ENCODE data around the gene SIPA1L3.

SIPA1L3 gene

GRCh38 chr19:38018694-38019395, 111.8 kb downstream of the SIPA1L3 start:
- no peak overlapping the region for H3K4me3 ChIP-seq (ENCODE audit: insufficient read length, low read depth)
- H3K4me1 ChIP-seq (ENCODE audit: insufficient read depth, insufficient read length): no peaks in the 10 kb centered on the region
- H3K9me3 ChIP-seq (ENCODE audit: insufficient read depth, low read length): no peaks in the 10 kb centered on the region
- no peak for TF ChIP-seq YY1 (IDR thresholded peaks at IDR 0.05; ENCODE audit: insufficient read depth, insufficient read length)
- TF ChIP-seq SUZ12 (IDR thresholded peaks at IDR 0.05; ENCODE audit: extremely low read depth, insufficient read depth, insufficient read length): no peak
- no peak for TF ChIP-seq ZNF274 (IDR thresholded peaks at IDR 0.05; ENCODE audit: low read depth, low read length)
- no peaks in the 10 kb centered on the region for H3K27me3 ChIP-seq (ENCODE audit: insufficient read depth, insufficient read length)
- no peak overlapping the region for H3K9ac ChIP-seq (ENCODE audit: insufficient read length, low read depth)
- no peak for DNase-seq (ENCODE audit: low read depth, low spot score)
- H3K36me3 ChIP-seq (ENCODE audit: insufficient read depth, insufficient read length, low read length): no peaks in the 10 kb centered on the region

DNA sequence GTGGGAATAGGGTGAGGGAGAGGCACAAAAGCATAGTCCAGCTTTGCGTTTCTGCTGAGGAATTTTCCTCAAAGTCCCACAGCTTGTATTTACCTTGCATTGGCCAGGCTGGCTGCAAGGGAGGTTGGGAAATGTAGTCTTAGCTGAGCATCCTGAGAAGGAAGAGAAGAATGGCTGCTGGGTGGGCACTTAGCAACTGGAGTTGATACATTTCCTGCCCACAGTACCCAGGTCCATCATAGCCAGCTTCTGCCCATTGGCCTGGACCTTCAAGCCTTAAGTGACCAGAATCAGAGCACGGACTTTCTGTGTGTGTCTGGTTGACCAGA, 112.4 kb downstream of the SIPA1L3 start:
- H3K4me3 ChIP-seq (ENCODE audit: insufficient read length, low read depth): no peak overlapping the region
- H3K27me3 ChIP-seq (ENCODE audit: insufficient read depth, insufficient read length): no peaks in the 10 kb centered on the region
- H3K9me3 ChIP-seq (ENCODE audit: insufficient read depth, low read length): no peaks in the 10 kb centered on the region
- no peak for DNase-seq (ENCODE audit: low read depth, low spot score)
- no peak overlapping the region for H3K9ac ChIP-seq (ENCODE audit: insufficient read length, low read depth)
- no peaks in the 10 kb centered on the region for H3K4me1 ChIP-seq (ENCODE audit: insufficient read depth, insufficient read length)
- TF ChIP-seq SUZ12 (IDR thresholded peaks at IDR 0.05; ENCODE audit: extremely low read depth, insufficient read depth, insufficient read length) (no peak), YY1 (IDR thresholded peaks at IDR 0.05; ENCODE audit: insufficient read depth, insufficient read length) (no peak), ZNF274 (IDR thresholded peaks at IDR 0.05; ENCODE audit: low read depth, low read length) (no peak)
- no peaks in the 10 kb centered on the region for H3K36me3 ChIP-seq (ENCODE audit: insufficient read depth, insufficient read length, low read length)

DNA sequence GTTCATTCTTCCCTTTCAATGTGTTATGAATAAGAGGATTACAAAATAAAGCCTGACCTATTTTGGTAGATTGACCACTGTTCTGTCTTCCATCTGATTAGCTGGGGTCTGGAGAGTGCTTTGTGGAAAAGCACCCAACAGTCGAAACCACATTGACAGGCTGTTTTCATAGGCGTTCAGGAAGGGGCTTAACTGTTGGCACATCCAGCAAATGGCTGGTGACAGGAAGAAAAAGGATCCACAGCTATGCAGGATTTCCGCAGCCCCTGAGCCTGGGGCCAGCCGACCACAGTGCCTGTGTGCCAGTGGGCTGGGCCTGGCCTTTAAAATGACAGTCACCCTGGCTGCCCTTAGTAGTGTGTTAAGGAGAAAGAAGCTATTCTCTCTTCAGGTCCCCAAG, 113.3 kb downstream of the SIPA1L3 start:
- no peaks in the 10 kb centered on the region for H3K9me3 ChIP-seq (ENCODE audit: insufficient read depth, low read length)
- no peaks in the 10 kb centered on the region for H3K36me3 ChIP-seq (ENCODE audit: insufficient read depth, insufficient read length, low read length)
- H3K27me3 ChIP-seq (ENCODE audit: insufficient read depth, insufficient read length): no peaks in the 10 kb centered on the region
- no peak overlapping the region for H3K9ac ChIP-seq (ENCODE audit: insufficient read length, low read depth)
- H3K4me3 ChIP-seq (ENCODE audit: insufficient read length, low read depth): no peak overlapping the region
- H3K4me1 ChIP-seq (ENCODE audit: insufficient read depth, insufficient read length): no peaks in the 10 kb centered on the region
- no peak for DNase-seq (ENCODE audit: low read depth, low spot score)
- TF ChIP-seq ZNF274 (IDR thresholded peaks at IDR 0.05; ENCODE audit: low read depth, low read length): no peak
- no peak for TF ChIP-seq SUZ12 (IDR thresholded peaks at IDR 0.05; ENCODE audit: extremely low read depth, insufficient read depth, insufficient read length)

GRCh38 chr19:38021352-38021751, 114.3 kb downstream of the SIPA1L3 start:
- TF ChIP-seq SUZ12 (IDR thresholded peaks at IDR 0.05; ENCODE audit: extremely low read depth, insufficient read depth, insufficient read length) (no peak), ZNF274 (IDR thresholded peaks at IDR 0.05; ENCODE audit: low read depth, low read length) (no peak), YY1 (IDR thresholded peaks at IDR 0.05; ENCODE audit: insufficient read depth, insufficient read length) (no peak)

GRCh38 chr19:38022791-38023670, 116.0 kb downstream of the SIPA1L3 start:
- no peaks in the 10 kb centered on the region for H3K27me3 ChIP-seq (ENCODE audit: insufficient read depth, insufficient read length)
- H3K4me1 ChIP-seq (ENCODE audit: insufficient read depth, insufficient read length): no peaks in the 10 kb centered on the region
- H3K4me3 ChIP-seq (ENCODE audit: insufficient read length, low read depth): no peak overlapping the region
- H3K9me3 ChIP-seq (ENCODE audit: insufficient read depth, low read length): no peaks in the 10 kb centered on the region
- no peak for DNase-seq (ENCODE audit: low read depth, low spot score)
- H3K36me3 ChIP-seq (ENCODE audit: insufficient read depth, insufficient read length, low read length): no peaks in the 10 kb centered on the region
- TF ChIP-seq ZNF274 (IDR thresholded peaks at IDR 0.05; ENCODE audit: low read depth, low read length) (no peak), SUZ12 (IDR thresholded peaks at IDR 0.05; ENCODE audit: extremely low read depth, insufficient read depth, insufficient read length) (no peak)
- H3K9ac ChIP-seq (ENCODE audit: insufficient read length, low read depth): no peak overlapping the region

More at GRCh38 chr19:38021352-38021751, 114.3 kb downstream of the SIPA1L3 start:
- DNase-seq (ENCODE audit: low read depth, low spot score): no peak
- Histone ChIP-seq H3K9ac (ENCODE audit: insufficient read length, low read depth) (no peak overlapping the region), H3K4me1 (ENCODE audit: insufficient read depth, insufficient read length) (no peaks in the 10 kb centered on the region), H3K36me3 (ENCODE audit: insufficient read depth, insufficient read length, low read length) (no peaks in the 10 kb centered on the region), H3K27me3 (ENCODE audit: insufficient read depth, insufficient read length) (no peaks in the 10 kb centered on the region), H3K9me3 (ENCODE audit: insufficient read depth, low read length) (no peaks in the 10 kb centered on the region), H3K4me3 (ENCODE audit: insufficient read length, low read depth) (no peak overlapping the region)

- H3K9me3 ChIP-seq (ENCODE audit: insufficient read depth, low read length): no peaks in the 10 kb centered on the region
- TF ChIP-seq ZNF274 (IDR thresholded peaks at IDR 0.05; ENCODE audit: low read depth, low read length): no peak
- TF ChIP-seq YY1 (IDR thresholded peaks at IDR 0.05; ENCODE audit: insufficient read depth, insufficient read length): no peak
- no peak for TF ChIP-seq SUZ12 (IDR thresholded peaks at IDR 0.05; ENCODE audit: extremely low read depth, insufficient read depth, insufficient read length)
- H3K9ac ChIP-seq (ENCODE audit: insufficient read length, low read depth): no peak overlapping the region
- H3K36me3 ChIP-seq (ENCODE audit: insufficient read depth, insufficient read length, low read length): peaks cover 3% of the 10 kb centered on the region
- H3K27me3 ChIP-seq (ENCODE audit: insufficient read depth, insufficient read length): no peaks in the 10 kb centered on the region
- no peak overlapping the region for H3K4me3 ChIP-seq (ENCODE audit: insufficient read length, low read depth)
- no peak for DNase-seq (ENCODE audit: low read depth, low spot score)
- H3K4me1 ChIP-seq (ENCODE audit: insufficient read depth, insufficient read length): no peaks in the 10 kb centered on the region
These were observed 116.9 kb downstream of the SIPA1L3 start for GRCh38 chr19:38023671-38024541.
